ENCODE data around the gene NDUFA1. TPM values are rescaled to one million over a fixed set of nuclear protein-coding genes. Genes with fewer than 3 reads are reported as not detected.
"Not testable (repeated sequence)": the region's sequence is repeated elsewhere in the genome, so short reads cannot be mapped to it uniquely, and the experiment has no call there.

NDUFA1 gene
- total RNA-seq, 1 experiment from 2014 or later = 194 TPM

DNA sequence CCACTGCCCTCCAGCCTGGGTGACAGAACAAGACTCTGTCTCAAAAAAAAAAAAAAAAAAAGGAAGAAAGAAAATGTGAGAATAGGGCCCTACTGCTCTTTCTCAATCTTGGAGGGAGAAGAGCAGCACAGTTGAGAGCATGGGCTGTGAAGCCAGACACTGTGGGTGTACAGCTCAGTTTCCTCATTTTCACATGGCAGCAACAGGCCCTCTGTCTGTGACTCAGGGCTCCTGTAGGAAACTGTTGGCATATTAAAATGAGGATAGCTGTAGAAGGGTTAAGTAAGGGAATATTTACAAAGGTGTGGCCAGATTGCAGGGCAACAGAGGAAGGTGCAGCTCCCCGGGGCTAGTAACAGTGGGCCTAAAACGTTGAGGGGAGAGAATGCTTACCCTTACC lies 27.5 kb downstream of the NDUFA1 start:
- no peak for DNase-seq (ENCODE audit: extremely low read depth, low read depth)

DNA sequence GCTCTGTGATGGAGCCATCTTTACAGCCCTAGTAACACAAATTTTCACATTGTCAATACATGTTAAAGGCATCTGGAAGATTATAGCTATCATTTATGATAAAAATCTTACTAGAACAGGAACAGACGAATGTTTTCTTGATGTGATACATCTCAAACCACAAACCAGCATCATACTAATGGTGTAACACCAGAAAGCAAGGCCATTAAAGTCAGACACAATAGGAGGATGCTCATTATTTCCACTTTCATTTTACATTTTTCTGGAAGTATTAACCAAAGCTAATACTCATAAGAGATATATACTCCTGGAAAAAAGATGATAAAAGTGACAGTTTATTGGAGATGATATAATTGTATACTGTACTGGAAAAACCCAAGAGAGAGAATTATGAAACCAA lies 29.3 kb downstream of the NDUFA1 start:
- no peak for DNase-seq (ENCODE audit: extremely low read depth, low read depth)

DNA sequence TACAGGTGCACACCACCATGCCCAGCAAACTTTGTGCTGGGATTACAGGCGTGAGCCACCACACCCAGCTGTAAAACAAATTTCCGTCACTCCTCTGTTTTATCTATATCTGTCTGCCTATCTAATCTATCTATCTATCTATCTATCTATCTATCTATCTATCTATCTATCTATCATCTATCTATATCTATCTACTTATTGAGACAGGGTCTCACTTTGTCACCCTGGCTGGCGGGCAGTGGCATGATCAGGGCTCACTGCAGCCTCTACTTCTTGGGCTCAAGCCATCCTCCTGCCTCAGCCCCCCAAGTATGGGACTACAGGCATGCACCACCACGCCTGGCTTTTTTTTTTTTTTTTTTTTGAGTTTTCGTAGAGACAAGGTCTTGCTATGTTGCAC lies 44.7 kb downstream of the NDUFA1 start:
- no peak for DNase-seq (ENCODE audit: extremely low read depth, low read depth)

GRCh38 chrX:119917877-119918276 lies 46.2 kb downstream of the NDUFA1 start:
- no peak for DNase-seq (ENCODE audit: extremely low read depth, low read depth)

DNA sequence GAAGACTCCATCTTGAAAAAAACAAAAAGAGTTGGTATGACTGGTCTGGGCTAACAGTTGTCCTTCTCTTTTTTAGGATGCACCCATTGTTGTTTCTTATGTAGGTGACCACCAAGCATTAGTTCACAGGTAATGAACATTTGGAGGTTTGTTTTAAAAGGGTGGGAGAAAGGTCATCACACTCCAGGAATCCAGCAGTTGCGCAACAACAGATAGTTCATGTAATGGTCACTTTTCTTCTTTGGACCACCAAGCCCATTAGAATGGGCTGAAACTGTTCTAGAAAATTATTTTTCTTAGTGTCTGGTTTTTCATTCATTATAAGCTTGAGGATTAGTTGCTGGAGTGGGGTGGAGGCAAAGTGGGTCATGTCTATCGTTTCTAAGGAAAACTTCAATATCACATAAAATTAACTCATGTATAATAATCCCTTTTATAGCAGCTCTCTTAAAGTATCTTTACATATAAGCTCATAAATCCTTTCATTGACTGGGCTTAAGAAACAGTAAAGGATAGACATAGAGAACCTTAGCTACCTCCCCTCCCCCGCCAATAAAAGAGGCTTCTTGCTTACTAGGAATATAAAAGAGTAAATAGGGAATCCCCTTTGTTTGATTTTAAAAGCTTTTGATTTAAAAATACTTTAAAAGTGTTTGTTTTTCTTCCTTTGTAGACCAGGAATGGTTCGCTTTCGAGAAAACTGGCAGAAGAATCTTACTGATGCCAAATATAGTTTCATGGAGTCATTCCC lies 48.4 kb downstream of the NDUFA1 start:
- DNase-seq (ENCODE audit: extremely low read depth, low read depth) = no peak

DNA sequence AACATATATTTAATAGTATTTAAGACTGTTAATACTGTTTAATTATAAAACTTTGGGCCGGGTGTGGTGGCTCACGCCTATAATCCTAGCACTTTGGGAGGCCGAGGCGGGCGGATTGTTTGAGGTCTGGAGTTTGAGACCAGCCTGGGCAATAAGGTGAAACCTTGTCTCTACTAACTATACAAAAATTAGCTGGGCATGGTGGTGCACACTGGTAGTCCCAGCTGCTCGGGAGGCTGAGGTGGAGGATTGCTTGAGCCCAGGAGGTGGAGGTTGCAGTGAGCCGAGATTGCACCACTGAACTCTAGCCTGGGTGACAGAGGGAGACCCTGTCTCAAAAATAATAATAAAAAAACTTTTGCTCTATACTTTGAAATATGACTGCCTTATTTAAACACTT lies 50.8 kb downstream of the NDUFA1 start:
- not testable (repeated sequence) for DNase-seq (ENCODE audit: extremely low read depth, low read depth)

Other genes with a start within 250 kb of the NDUFA1 start
- 7.0 and 8.9 TPM in 2 replicates for gene SEPTIN6, start 178.7 kb upstream of the NDUFA1 start, total RNA-seq (2014; rRNA removed; shearing (Covaris generic))
- gene SOWAHD, start 113.2 kb upstream of the NDUFA1 start, total RNA-seq (2014; rRNA removed; shearing (Covaris generic)) = not detected in 2 replicates
- 6,322 and 6,424 TPM in 2 replicates for gene RPL39, start 80.2 kb upstream of the NDUFA1 start, total RNA-seq (2014; rRNA removed; shearing (Covaris generic))
- gene UPF3B, start 18.9 kb upstream of the NDUFA1 start, total RNA-seq (2014; rRNA removed; shearing (Covaris generic)) = 6.6 and 11.6 TPM in 2 replicates
- 26.2 and 30.3 TPM in 2 replicates for gene RNF113A, start 99 bp upstream of the NDUFA1 start, total RNA-seq (2014; rRNA removed; shearing (Covaris generic))
- gene AKAP14, start 24.1 kb downstream of the NDUFA1 start, total RNA-seq (2014; rRNA removed; shearing (Covaris generic)) = not detected in 2 replicates
- gene NKAP, start 71.9 kb downstream of the NDUFA1 start, total RNA-seq (2014; rRNA removed; shearing (Covaris generic)) = 16.4 and 17.3 TPM in 2 replicates
- 0.23 TPM in 1 of 2 replicates, not detected in the other for gene RHOXF2B, start 205.9 kb downstream of the NDUFA1 start, total RNA-seq (2014; rRNA removed; shearing (Covaris generic))
- not detected in 2 replicates for gene RHOXF1, start 244.1 kb downstream of the NDUFA1 start, total RNA-seq (2014; rRNA removed; shearing (Covaris generic))

Measured in NCI-H460 (cell line).